OCI-LY1 (cell line): Measurements from ENCODE around the gene WASF1.

ENCODE experiments used
- H2AFZ ChIP-seq: fragments of 200-600 bp; sonication (generic), shearing (Covaris generic); 2 replicates; pipeline ENCODE4 v1.6.0; 2014; ENCODE audit warnings: antibody characterized with exemption, mild to moderate bottlenecking, low read length
- H3F3A ChIP-seq: fragments of 200-600 bp; sonication (generic), shearing (Covaris generic); 2 replicates; pipeline ENCODE4 v1.6.0; 2014; ENCODE audit warnings: mild to moderate bottlenecking, antibody characterized with exemption, low read length, moderate library complexity; ENCODE audit not compliant: insufficient read depth
- H3K27ac ChIP-seq: fragments of 200-600 bp; sonication (generic); 2 replicates; pipeline ENCODE4 v1.5.1; 2014; ENCODE audit warnings: low read length, mixed run types, mild to moderate bottlenecking, low read depth; ENCODE audit not compliant: poor library complexity, severe bottlenecking
- H3K27me3 ChIP-seq: fragments of 200-600 bp; sonication (generic); 2 replicates; pipeline ENCODE4 v1.6.0; 2014; ENCODE audit warnings: antibody characterized with exemption, mild to moderate bottlenecking, low read length, moderate library complexity; ENCODE audit not compliant: insufficient read depth
- H3K36me3 ChIP-seq: fragments of 200-600 bp; sonication (generic); 2 replicates; pipeline ENCODE4 v1.6.1; 2014; ENCODE audit warnings: mild to moderate bottlenecking, antibody characterized with exemption, low read length, moderate library complexity, mixed read lengths; ENCODE audit not compliant: insufficient read depth
- H3K4me1 ChIP-seq: fragments of 200-600 bp; sonication (generic); 2 replicates; pipeline ENCODE4 v1.5.1; 2014; ENCODE audit warnings: mild to moderate bottlenecking, low read length, moderate library complexity; ENCODE audit not compliant: insufficient read depth, severe bottlenecking
- H3K4me2 ChIP-seq: fragments of 200-600 bp; sonication (generic), shearing (Covaris generic); 2 replicates; pipeline ENCODE4 v1.6.1; 2014; ENCODE audit warnings: low read length
- H3K4me3 ChIP-seq: fragments of 200-600 bp; sonication (generic); 2 replicates; pipeline ENCODE4 v1.5.1; 2014; ENCODE audit warnings: low read length, low read depth, mild to moderate bottlenecking, mixed read lengths; ENCODE audit not compliant: poor library complexity, severe bottlenecking
- H3K79me2 ChIP-seq: fragments of 200-600 bp; shearing (Covaris generic); 2 replicates; pipeline ENCODE4 v1.6.1; 2016; ENCODE audit warnings: mixed run types, low read length, mixed read lengths; ENCODE audit not compliant: insufficient read depth
- H3K9ac ChIP-seq: fragments of 200-600 bp; sonication (generic), shearing (Covaris generic); 2 replicates; pipeline ENCODE4 v1.6.1; 2014; ENCODE audit warnings: mild to moderate bottlenecking, low read length, mixed read lengths
- H3K9me2 ChIP-seq: fragments of 200-600 bp; sonication (generic), shearing (Covaris generic); 2 replicates; pipeline ENCODE4 v1.6.1; 2014; ENCODE audit warnings: low read depth, mild to moderate bottlenecking, low read length, mixed read lengths
- H3K9me3 ChIP-seq: fragments of 200-600 bp; shearing (Covaris generic); 2 replicates; pipeline ENCODE4 v1.6.1; 2014; ENCODE audit warnings: low read length, mixed read lengths
- H4K20me1 ChIP-seq: fragments of 200-600 bp; sonication (generic), shearing (Covaris generic); 2 replicates; pipeline ENCODE4 v1.6.0; 2016; ENCODE audit warnings: mild to moderate bottlenecking, low read length; ENCODE audit not compliant: insufficient read depth
- EZH2 ChIP-seq: fragments of 200-600 bp; sonication (generic), shearing (Covaris generic); IDR thresholded peaks from 2 replicates; pipeline ENCODE4 v1.8.0; 2017; ENCODE audit warnings: borderline replicate concordance, mixed run types, mild to moderate bottlenecking, antibody characterized with exemption, low read length, moderate library complexity, mixed read lengths
- TF ChIP-seq, protein P1 (sequence below): fragments of 200-600 bp; sonication (generic), shearing (Covaris generic); IDR thresholded peaks from 2 replicates; pipeline ENCODE4 v1.5.1; 2017; ENCODE audit warnings: mild to moderate bottlenecking, antibody characterized with exemption, low read length, moderate library complexity, mixed read lengths

Gene WASF1

GRCh38 chr6:110068592-110068967, 110.9 kb downstream of the WASF1 start:
- H3F3A ChIP-seq: no peaks in the 10 kb centered on the region
- H3K9me2 ChIP-seq: no peaks in the 10 kb centered on the region
- H4K20me1 ChIP-seq: no peaks in the 10 kb centered on the region
- H2AFZ ChIP-seq: no peak overlapping the region
- H3K9me3 ChIP-seq: no peaks in the 10 kb centered on the region
- no peak overlapping the region for H3K27ac ChIP-seq
- H3K36me3 ChIP-seq: no peaks in the 10 kb centered on the region
- H3K4me2 ChIP-seq: no peak overlapping the region
- H3K4me1 ChIP-seq: no peaks in the 10 kb centered on the region
- no peak overlapping the region for H3K9ac ChIP-seq
- TF ChIP-seq EZH2: no peak
- TF ChIP-seq, protein P1, sequence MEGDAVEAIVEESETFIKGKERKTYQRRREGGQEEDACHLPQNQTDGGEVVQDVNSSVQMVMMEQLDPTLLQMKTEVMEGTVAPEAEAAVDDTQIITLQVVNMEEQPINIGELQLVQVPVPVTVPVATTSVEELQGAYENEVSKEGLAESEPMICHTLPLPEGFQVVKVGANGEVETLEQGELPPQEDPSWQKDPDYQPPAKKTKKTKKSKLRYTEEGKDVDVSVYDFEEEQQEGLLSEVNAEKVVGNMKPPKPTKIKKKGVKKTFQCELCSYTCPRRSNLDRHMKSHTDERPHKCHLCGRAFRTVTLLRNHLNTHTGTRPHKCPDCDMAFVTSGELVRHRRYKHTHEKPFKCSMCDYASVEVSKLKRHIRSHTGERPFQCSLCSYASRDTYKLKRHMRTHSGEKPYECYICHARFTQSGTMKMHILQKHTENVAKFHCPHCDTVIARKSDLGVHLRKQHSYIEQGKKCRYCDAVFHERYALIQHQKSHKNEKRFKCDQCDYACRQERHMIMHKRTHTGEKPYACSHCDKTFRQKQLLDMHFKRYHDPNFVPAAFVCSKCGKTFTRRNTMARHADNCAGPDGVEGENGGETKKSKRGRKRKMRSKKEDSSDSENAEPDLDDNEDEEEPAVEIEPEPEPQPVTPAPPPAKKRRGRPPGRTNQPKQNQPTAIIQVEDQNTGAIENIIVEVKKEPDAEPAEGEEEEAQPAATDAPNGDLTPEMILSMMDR: no peak
- no peak overlapping the region for H3K4me3 ChIP-seq
- H3K27me3 ChIP-seq: no peaks in the 10 kb centered on the region; the same call in 1 of the 2 replicates
- H3K79me2 ChIP-seq: no peaks in the 10 kb centered on the region

DNA sequence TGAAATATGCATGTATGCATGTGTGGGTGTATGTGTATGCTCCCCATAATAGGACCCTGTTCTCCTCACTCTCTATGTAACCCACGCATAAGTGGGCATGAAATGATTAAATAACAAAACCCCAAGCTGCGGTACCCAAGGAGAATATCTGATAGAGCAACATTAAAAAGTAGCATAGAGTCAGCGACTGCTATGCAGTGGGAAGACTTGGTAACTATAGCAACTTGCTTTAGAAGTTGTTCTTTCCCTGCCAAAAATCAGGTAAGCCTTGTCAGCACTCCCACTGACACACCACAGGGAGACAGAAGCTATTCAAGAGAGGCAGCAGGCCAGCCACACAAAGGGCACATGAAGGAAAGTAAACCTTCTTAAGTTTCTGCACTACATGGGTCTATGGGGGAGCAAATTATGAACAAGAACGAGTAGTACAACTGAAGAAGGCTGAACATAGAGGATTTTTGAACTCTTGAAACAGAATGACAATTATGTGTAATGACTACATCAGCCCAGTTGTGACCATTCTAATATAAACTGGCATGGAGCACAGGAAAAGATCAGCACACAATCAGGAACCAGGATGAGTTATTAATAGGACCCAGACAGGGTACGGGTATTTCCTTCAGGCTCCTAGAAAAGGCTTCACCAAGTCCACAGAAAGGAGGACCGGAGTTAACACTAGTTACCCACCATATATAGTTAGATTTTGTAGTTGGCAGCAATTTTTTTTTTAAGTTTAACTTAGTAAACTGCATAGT, 111.5 kb downstream of the WASF1 start:
- H3K27ac ChIP-seq: no peak overlapping the region
- no peak overlapping the region for H3K9ac ChIP-seq
- H3K4me2 ChIP-seq: no peak overlapping the region
- H3F3A ChIP-seq: no peaks in the 10 kb centered on the region
- no peaks in the 10 kb centered on the region for H3K36me3 ChIP-seq
- no peaks in the 10 kb centered on the region for H3K79me2 ChIP-seq
- no peaks in the 10 kb centered on the region for H3K9me3 ChIP-seq
- no peaks in the 10 kb centered on the region for H3K4me1 ChIP-seq
- no peak overlapping the region for H2AFZ ChIP-seq
- no peaks in the 10 kb centered on the region for H4K20me1 ChIP-seq
- H3K4me3 ChIP-seq: no peak overlapping the region
- no peak for TF ChIP-seq EZH2
- TF ChIP-seq, protein P1: no peak
- H3K9me2 ChIP-seq: no peaks in the 10 kb centered on the region
- H3K27me3 ChIP-seq: no peaks in the 10 kb centered on the region; the same call in 1 of the 2 replicates

DNA sequence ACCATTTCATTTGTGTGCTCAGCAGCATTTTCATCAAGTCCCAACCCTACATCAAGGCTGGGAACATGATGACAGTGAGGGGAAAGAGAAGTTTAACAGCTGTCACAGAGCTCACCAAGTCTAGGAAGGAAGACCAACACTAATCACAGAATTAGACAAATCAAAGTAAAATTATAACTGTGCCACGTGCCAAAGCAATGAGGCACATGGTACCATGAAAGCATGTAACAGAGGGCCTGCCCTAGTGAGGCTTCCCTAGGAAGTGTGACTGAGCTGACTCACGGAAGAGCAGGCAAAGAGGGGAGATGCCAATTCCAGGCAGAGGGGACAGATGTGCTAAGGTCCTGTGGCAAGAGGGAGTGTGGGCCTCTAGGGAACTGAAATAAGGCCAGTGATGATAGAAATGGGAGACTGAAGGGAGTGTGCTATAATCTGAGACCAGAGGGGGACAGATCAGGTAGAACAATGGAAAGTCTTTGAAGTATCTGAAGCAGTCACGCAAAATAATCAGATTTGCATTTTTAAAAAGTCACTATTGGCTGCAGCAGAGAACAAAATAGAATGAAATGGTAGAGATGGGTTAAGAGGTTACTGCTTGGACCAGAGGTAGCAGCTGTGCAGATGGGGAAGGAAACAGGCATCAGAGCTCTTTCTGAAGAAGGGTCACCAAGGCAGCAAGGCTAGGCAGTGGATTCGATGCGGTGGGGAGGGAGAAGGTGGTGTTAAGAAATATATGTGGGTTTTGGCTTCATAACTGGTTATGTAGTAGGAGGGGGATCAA, 114.5 kb downstream of the WASF1 start:
- Histone ChIP-seq H3F3A (no peaks in the 10 kb centered on the region), H3K36me3 (no peaks in the 10 kb centered on the region), H3K27me3 (no peaks in the 10 kb centered on the region), H3K9ac (no peak overlapping the region), H4K20me1 (no peaks in the 10 kb centered on the region), H3K9me2 (no peaks in the 10 kb centered on the region), H3K4me3 (no peak overlapping the region), H3K4me2 (no peak overlapping the region), H3K79me2 (no peaks in the 10 kb centered on the region), H3K4me1 (no peaks in the 10 kb centered on the region), H3K9me3 (no peaks in the 10 kb centered on the region), H2AFZ (no peak overlapping the region), H3K27ac (no peak overlapping the region)
- no peak for TF ChIP-seq EZH2
- TF ChIP-seq, protein P1: no peak
